Body of pancreas (tissue), 4 donors: ENCODE data around the gene ZFHX3.

Experiments used
- CTCF ChIP-seq, 7 experiments: fragments of 450-650 bp in 4 of 7; fragments of 200-600 bp in 3 of 7; sonication (generic) in 3 of 7; IDR thresholded peaks; one replicate each; pipeline ENCODE4 v1.5.1; 2016 to 2019; ENCODE audit warnings: antibody characterized with exemption in 7 of 7
- POLR2A ChIP-seq, 3 donors: fragments of 450-650 bp; IDR thresholded peaks; one replicate each; pipeline ENCODE4 v1.6.1; 2016; ENCODE audit warnings: antibody characterized with exemption in 3 of 3, mild to moderate bottlenecking in 2 of 3

- TF ChIP-seq CTCF (IDR thresholded peaks at IDR 0.05) (no peak), POLR2A (IDR thresholded peaks at IDR 0.05) (no peak)
These were observed 5.6 kb upstream of the ZFHX3 start for GRCh38 chr16:73053364-73054124.
